Keratinocyte (primary cell): ENCODE results near the gene SNN. TPM values are rescaled to one million over a fixed set of nuclear protein-coding genes. Genes with fewer than 3 reads are reported as not detected.

ENCODE experiments used
- DNase-seq: peaks from one replicate; pipeline ENCODE4 v3.0.0-alpha.2; 2011; ENCODE audit warnings: low read depth, missing footprints, low spot score
- FAIRE-seq: peaks from 2 replicates; lab custom pipeline; 2011; peaks lifted over from hg19 to GRCh38; lab: Jason Lieb, UNC
- H2AFZ ChIP-seq: 2 replicates; pipeline ENCODE4 v1.6.0; 2012; ENCODE audit warnings: low read length, control low read depth, inconsistent platforms; ENCODE audit not compliant: control insufficient read depth
- H3K27ac ChIP-seq: 2 replicates; pipeline ENCODE4 v1.5.1; 2011; ENCODE audit warnings: low read length; ENCODE audit not compliant: control insufficient read depth, insufficient read depth
- H3K27me3 ChIP-seq: 3 replicates; pipeline ENCODE4 v1.6.0; 2011; ENCODE audit warnings: low read length; ENCODE audit not compliant: control insufficient read depth, insufficient read depth; ENCODE audit errors: extremely low read depth
- H3K36me3 ChIP-seq, 2 experiments: 2 replicates in 1 of 2; 3 replicates in 1 of 2; pipeline ENCODE4 v1.5.1; 2011; ENCODE audit warnings: low read length in 2 of 2, mild to moderate bottlenecking in 1 of 2; ENCODE audit not compliant: control insufficient read depth in 2 of 2, insufficient read depth in 2 of 2; ENCODE audit errors: extremely low read depth in 1 of 2
- H3K4me1 ChIP-seq: 3 replicates; pipeline ENCODE4 v1.5.1; 2011; ENCODE audit warnings: low read length; ENCODE audit not compliant: control insufficient read depth, insufficient read depth; ENCODE audit errors: extremely low read depth
- H3K4me2 ChIP-seq: 3 replicates; pipeline ENCODE4 v1.6.0; 2011; ENCODE audit warnings: low read depth, low read length; ENCODE audit not compliant: control insufficient read depth, insufficient read depth; ENCODE audit errors: extremely low read depth
- H3K4me3 ChIP-seq, 3 experiments: fragments of 200-600 bp in 1 of 3; sonication (generic) in 1 of 3; 2 replicates in 2 of 3; 3 replicates in 1 of 3; pipeline ENCODE4 v1.5.1; 2011 to 2016; ENCODE audit warnings: low read length in 3 of 3, mild to moderate bottlenecking in 3 of 3, control low read depth in 2 of 3, inconsistent platforms in 1 of 3, low read depth in 1 of 3, mixed read lengths in 1 of 3, mixed run types in 1 of 3, moderate library complexity in 1 of 3; ENCODE audit not compliant: control insufficient read depth in 2 of 3, insufficient read depth in 2 of 3; ENCODE audit errors: extremely low read depth in 1 of 3
- H3K79me2 ChIP-seq: 2 replicates; pipeline ENCODE4 v1.6.0; 2012; ENCODE audit warnings: low read length; ENCODE audit not compliant: control insufficient read depth, insufficient read depth
- H3K9ac ChIP-seq: 3 replicates; pipeline ENCODE4 v1.6.0; 2011; ENCODE audit warnings: low read length; ENCODE audit not compliant: control insufficient read depth, insufficient read depth; ENCODE audit errors: extremely low read depth
- H3K9me1 ChIP-seq: 3 replicates; pipeline ENCODE4 v1.6.0; 2011; ENCODE audit warnings: low read length; ENCODE audit not compliant: control insufficient read depth, insufficient read depth; ENCODE audit errors: extremely low read depth
- H3K9me3 ChIP-seq: 2 replicates; pipeline ENCODE4 v1.5.1; 2012; ENCODE audit warnings: low read depth, low read length; ENCODE audit not compliant: control insufficient read depth
- H4K20me1 ChIP-seq: 3 replicates; pipeline ENCODE4 v1.6.0; 2011; ENCODE audit warnings: low read length; ENCODE audit not compliant: control insufficient read depth, insufficient read depth; ENCODE audit errors: extremely low read depth
- CTCF ChIP-seq, 3 experiments: IDR thresholded peaks in 1 of 3; conservative IDR thresholded peaks in 1 of 3; optimal IDR thresholded peaks in 1 of 3; 2 replicates in 2 of 3; 3 replicates in 1 of 3; pipeline versions ENCODE3 to v1.5.1; 2011; ENCODE audit warnings: low read length in 3 of 3, mild to moderate bottlenecking in 3 of 3, moderate library complexity in 2 of 3, control low read depth in 1 of 3, inconsistent platforms in 1 of 3; ENCODE audit not compliant: insufficient read depth in 2 of 3; ENCODE audit errors: extremely low read depth in 1 of 3
- EZH2 ChIP-seq: IDR thresholded peaks from one replicate; pipeline ENCODE4 v1.6.1; 2012; ENCODE audit warnings: inconsistent platforms, mild to moderate bottlenecking, low read length, moderate library complexity
- dilution Hi-C: fragments of 300-500 bp; cut with MboI; formaldehyde crosslinking; loops from one replicate; pipeline ENCODE4 v1.7.0; 2020; ENCODE audit warnings: low sequenced_read_pairs; ENCODE audit not compliant: extremely low pct_ligation_motif_present
- polyA minus RNA-seq, 3 experiments: library from RNA; depleted of rRNA, polyadenylated mRNA; stranded (reverse); fragments of >200 nt; gene quantifications; 1 replicate in 1 of 3; 2 replicates in 1 of 3; 3 replicates in 1 of 3; pipeline ENCODE4 v1.2.3, GENCODE V29; 2011
- polyA plus RNA-seq, 5 experiments: library from polyadenylated mRNA; depleted of rRNA in 3 of 5; stranded (reverse) in 3 of 5; stranded (forward) in 1 of 5; unstranded in 1 of 5; fragments of >200 nt; gene quantifications; 1 replicate in 1 of 5; 2 replicates in 3 of 5; 3 replicates in 1 of 5; pipeline versions ENCODE4 v1.2.1 to v1.2.3, GENCODE V29; 2011 to 2012; ENCODE audit warnings: missing spikeins in 2 of 5, low read depth in 1 of 5, low replicate concordance in 1 of 5

SNN gene
- polyA plus RNA-seq = 15.9 to 18.1 TPM (median 17.3 TPM) in 3 replicates
- polyA plus RNA-seq (2011; ENCODE audit: low read depth) = 6.6 TPM
- polyA plus RNA-seq (2011; cell fraction: cytosol; rRNA removed) = 19.3 and 21.9 TPM in 2 replicates
- 16.5 and 16.8 TPM in 2 replicates for polyA plus RNA-seq (2011; cell fraction: nucleus; rRNA removed)
- polyA plus RNA-seq (2012; ENCODE audit: low replicate concordance) = 12.8 and 15.6 TPM in 2 replicates
- 10.2 to 11.8 TPM (median 11.2 TPM) in 3 replicates for polyA minus RNA-seq
- 17.3 TPM for polyA minus RNA-seq (2011; cell fraction: cytosol; rRNA and poly(A)+ RNA removed)
- polyA minus RNA-seq (2011; cell fraction: nucleus; rRNA and poly(A)+ RNA removed) = 6.4 and 10.1 TPM in 2 replicates

- no peaks in the 10 kb centered on the region for H3K9me3 ChIP-seq
- no peak within 1 kb of the TSS for H3K27ac ChIP-seq
- H3K4me3 ChIP-seq = peak within 1 kb of the TSS; percentile 51 to 77 (median 73)
- dilution Hi-C loops = no loop called here
- H3K4me2 ChIP-seq = peak within 1 kb of the TSS; percentile 67
- no peaks in the 10 kb centered on the region for H3K27me3 ChIP-seq
- no peak for DNase-seq
- TF ChIP-seq EZH2 (no peak), CTCF (optimal IDR thresholded peaks at IDR 0.05 in 1 of 3, IDR thresholded peaks at IDR 0.05 in 1 of 3, conservative IDR thresholded peaks at IDR 0.05 in 1 of 3; ENCODE audit: extremely low read depth in 1 of 3, insufficient read depth in 2 of 3, low read length in 3 of 3) (no peak)
- H4K20me1 ChIP-seq = peaks cover 6% of the 10 kb centered on the region
- peaks cover 2% of the 10 kb centered on the region for H3K4me1 ChIP-seq
- no peaks in the 10 kb centered on the region for H3K9me1 ChIP-seq
- H3K9ac ChIP-seq = peak within 1 kb of the TSS; percentile 66
- FAIRE-seq = no peak
- H2AFZ ChIP-seq = peak within 1 kb of the TSS; percentile 73
- no peaks in the 10 kb centered on the region for H3K36me3 ChIP-seq
- H3K79me2 ChIP-seq = peaks cover 12% of the 10 kb centered on the region
Observed at GRCh38 chr16:11667824-11668622, at the start of gene SNN. TSS of gene SNN (plus strand) at chr16:11668455. CDS start at chr16:11676060, 7,605 bp downstream.

- Histone ChIP-seq H4K20me1 (no peaks in the 10 kb centered on the region), H2AFZ (no peak overlapping the region), H3K4me2 (no peak overlapping the region), H3K9me1 (no peaks in the 10 kb centered on the region), H3K4me1 (peaks cover 6% of the 10 kb centered on the region), H3K9me3 (no peaks in the 10 kb centered on the region), H3K27me3 (no peaks in the 10 kb centered on the region), H3K36me3 (no peaks in the 10 kb centered on the region), H3K79me2 (no peaks in the 10 kb centered on the region), H3K9ac (no peak overlapping the region), H3K4me3 (no peak overlapping the region), H3K27ac (no peak overlapping the region)
- DNase-seq (no peak), FAIRE-seq (no peak)
- TF ChIP-seq EZH2 = no peak
- TF ChIP-seq CTCF (optimal IDR thresholded peaks at IDR 0.05 in 1 of 3, IDR thresholded peaks at IDR 0.05 in 1 of 3, conservative IDR thresholded peaks at IDR 0.05 in 1 of 3; ENCODE audit: extremely low read depth in 1 of 3, insufficient read depth in 2 of 3, low read length in 3 of 3) = no peak
- dilution Hi-C loops = no loop called here
Observed at GRCh38 chr16:11619327-11619851, 48.9 kb upstream of the SNN start.
